Muscle of leg (tissue), 11 donors: ENCODE results near the gene UBE4A. TPM values are rescaled to one million over a fixed set of nuclear protein-coding genes. Genes with fewer than 3 reads are reported as not detected.
"Not testable (repeated sequence)": the region's sequence is repeated elsewhere in the genome, so short reads cannot be mapped to it uniquely, and the experiment has no call there.

ENCODE experiments used
- DNase-seq: peaks from one replicate; pipeline ENCODE4 v3.0.0; 2013
- H3K27ac ChIP-seq: one replicate; pipeline ENCODE4 v1.5.1; 2013; ENCODE audit warnings: mild to moderate bottlenecking, low read length, control low read depth
- H3K27me3 ChIP-seq: one replicate; pipeline ENCODE4 v1.6.1; 2013; ENCODE audit warnings: low read length; ENCODE audit not compliant: control insufficient read depth, insufficient read depth
- H3K36me3 ChIP-seq: one replicate; pipeline ENCODE4 v1.6.1; 2013; ENCODE audit warnings: low read length; ENCODE audit not compliant: control insufficient read depth, insufficient read depth
- H3K4me1 ChIP-seq: one replicate; pipeline ENCODE4 v1.6.1; 2013; ENCODE audit warnings: low read length; ENCODE audit not compliant: control insufficient read depth, insufficient read depth
- H3K4me3 ChIP-seq: one replicate; pipeline ENCODE4 v1.5.1; 2013; ENCODE audit warnings: low read length, control low read depth
- H3K9me3 ChIP-seq: replicated peaks from 2 replicates; pipeline ENCODE4 v1.6.1; 2013; ENCODE audit warnings: low read depth, low read length; ENCODE audit not compliant: control insufficient read depth
- WGBS: methylation state at CpG from one replicate; pipeline ENCODE4 v1.1.5; 2013; ENCODE audit warnings: missing lambda C conversion rate; ENCODE audit not compliant: insufficient coverage; 5-methylcytosine and 5-hydroxymethylcytosine counted together
- polyA plus RNA-seq, 8 donors: library from polyadenylated mRNA; unstranded; fragments of 120-200 nt; gene quantifications; one replicate each; pipeline versions ENCODE4 v1.2.1 to v1.2.3, GENCODE V29; 2013; ENCODE audit warnings: inconsistent platforms in 1 of 8, low replicate concordance in 1 of 8; ENCODE audit not compliant: insufficient read length in 8 of 8, insufficient read depth in 1 of 8
- total RNA-seq: library from RNA; stranded (reverse); fragments of 120-200 nt; gene quantifications from one replicate; pipeline ENCODE4 v1.2.4, GENCODE V29; 2013

The UBE4A gene
- total and polyA plus RNA-seq, 9 donors: 15.5 to 27.3 (median 19.2) TPM

DNA sequence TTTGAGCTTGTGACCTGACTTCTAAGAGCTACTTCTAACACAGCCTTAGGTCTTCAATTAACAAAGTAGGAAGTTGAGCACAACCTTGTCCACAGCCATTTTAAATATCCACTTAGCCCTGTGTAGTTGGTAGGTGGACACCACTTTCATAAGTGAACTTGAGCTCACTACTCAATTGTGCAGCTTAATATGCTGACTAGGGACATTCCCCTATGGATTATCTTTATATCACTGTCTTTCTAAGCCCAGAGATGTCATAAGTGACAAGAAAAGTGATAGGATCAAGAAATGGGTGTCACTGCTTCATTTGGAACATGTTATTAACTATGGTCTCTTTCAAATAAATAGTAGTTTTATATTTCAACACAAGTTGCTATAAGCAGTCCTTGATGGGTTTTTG is 38.0 kb downstream of the UBE4A start:
- H3K9me3 ChIP-seq: no peaks in the 10 kb centered on the region
- DNase-seq: no peak
- peaks cover 4% of the 10 kb centered on the region for H3K4me1 ChIP-seq
- no peak overlapping the region for H3K4me3 ChIP-seq
- peaks cover 44% of the 10 kb centered on the region for H3K36me3 ChIP-seq
- no peaks in the 10 kb centered on the region for H3K27me3 ChIP-seq
- no peak overlapping the region for H3K27ac ChIP-seq

DNA sequence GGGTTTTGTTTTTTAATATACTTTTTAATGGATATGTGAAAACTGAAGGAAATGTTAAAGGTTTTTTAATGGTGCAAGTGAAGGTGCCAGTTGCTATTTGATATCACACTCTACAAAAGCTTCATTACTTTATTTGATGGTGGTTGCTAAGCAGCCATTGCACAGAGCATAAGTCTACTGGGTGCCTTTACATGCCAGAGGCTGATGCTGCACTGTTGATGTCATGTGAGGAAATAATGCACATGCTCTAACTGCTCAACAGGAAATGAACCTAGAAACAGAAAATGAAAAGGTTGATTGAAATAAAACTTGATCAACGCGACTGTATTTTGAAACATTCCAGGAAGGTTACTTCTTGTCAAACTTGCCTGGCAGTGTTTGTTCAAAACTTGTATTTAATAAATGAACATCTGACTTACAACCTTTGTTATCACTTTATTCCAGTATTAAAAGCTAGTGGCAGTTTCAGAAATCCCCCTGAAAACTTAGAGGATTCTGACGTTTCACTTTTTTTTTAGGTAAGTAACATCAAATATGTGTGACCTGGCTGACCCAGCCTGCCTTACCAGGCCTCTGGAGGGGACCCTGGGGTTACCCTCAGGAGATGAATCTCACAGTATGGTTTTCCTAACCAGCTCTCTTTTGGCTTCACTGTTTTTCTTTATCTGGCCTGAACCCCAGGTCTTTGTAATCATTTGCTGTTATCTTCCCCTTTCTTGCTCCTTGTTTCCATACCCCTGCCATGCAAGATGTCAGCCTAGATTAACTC is 39.6 kb downstream of the UBE4A start:
- H3K4me3 ChIP-seq: no peak overlapping the region
- WGBS: no CpG with 5 or more reads among the region's 3 CpGs
- H3K9me3 ChIP-seq: no peaks in the 10 kb centered on the region
- H3K4me1 ChIP-seq: peaks cover 14% of the 10 kb centered on the region
- no peak for DNase-seq
- peaks cover 28% of the 10 kb centered on the region for H3K36me3 ChIP-seq
- no peak overlapping the region for H3K27ac ChIP-seq
- H3K27me3 ChIP-seq: no peaks in the 10 kb centered on the region

DNA sequence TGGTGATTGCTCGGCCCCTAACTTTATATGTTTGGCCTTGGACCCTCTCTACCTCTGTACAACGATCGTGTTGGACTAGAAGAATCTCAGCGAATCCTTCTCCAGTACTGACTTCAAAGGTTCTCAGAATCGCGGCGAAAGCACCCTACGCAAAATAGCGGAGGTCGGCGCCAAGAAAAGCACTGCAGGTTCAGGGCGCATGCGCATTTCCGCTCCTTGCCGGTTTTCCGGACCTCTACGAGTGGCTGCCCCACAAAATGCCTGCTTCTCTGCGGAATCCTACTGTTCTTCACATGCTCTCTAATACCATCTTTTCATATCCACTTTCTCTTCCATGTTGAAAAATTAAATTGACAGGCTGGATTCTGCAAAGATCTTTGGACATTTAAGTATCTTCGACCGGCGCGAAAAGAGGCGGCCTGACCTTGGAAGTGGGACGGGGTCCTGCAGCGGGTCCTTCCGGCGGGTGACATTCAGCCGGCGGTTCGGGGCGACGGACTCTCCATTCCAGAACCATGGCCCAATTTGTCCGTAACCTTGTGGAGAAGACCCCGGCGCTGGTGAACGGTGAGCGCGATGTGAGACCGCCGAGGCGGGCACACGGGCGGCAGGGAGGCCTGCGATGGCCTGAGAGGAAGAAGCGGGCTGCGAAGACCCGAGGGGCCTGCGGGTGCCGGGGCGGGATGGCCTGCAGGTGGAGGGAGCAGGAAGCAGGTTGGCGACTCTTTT is 41.9 kb downstream of the UBE4A start, which contains the start of gene ATP5MG:
Gene ATP5MG, plus strand, starts transcription at position 456 of the 729 bp plus-strand sequence. Its CDS starts 60 bp downstream, at position 516.
- Histone ChIP-seq H3K4me3 (peak within 1 kb of the TSS; percentile 74), H3K36me3 (peaks cover 11% of the 10 kb centered on the region), H3K27ac (peak within 1 kb of the TSS; percentile 66), H3K27me3 (no peaks in the 10 kb centered on the region), H3K9me3 (no peaks in the 10 kb centered on the region), H3K4me1 (peaks cover 14% of the 10 kb centered on the region)
- WGBS: 0% methylated on average over 49 of the region's 51 CpGs
- DNase-seq: peak; percentile 94

- H3K36me3 ChIP-seq: peaks cover 17% of the 10 kb centered on the region
Measured at GRCh38 chr11:118401880-118402590, 42.6 kb downstream of the UBE4A start.

DNA sequence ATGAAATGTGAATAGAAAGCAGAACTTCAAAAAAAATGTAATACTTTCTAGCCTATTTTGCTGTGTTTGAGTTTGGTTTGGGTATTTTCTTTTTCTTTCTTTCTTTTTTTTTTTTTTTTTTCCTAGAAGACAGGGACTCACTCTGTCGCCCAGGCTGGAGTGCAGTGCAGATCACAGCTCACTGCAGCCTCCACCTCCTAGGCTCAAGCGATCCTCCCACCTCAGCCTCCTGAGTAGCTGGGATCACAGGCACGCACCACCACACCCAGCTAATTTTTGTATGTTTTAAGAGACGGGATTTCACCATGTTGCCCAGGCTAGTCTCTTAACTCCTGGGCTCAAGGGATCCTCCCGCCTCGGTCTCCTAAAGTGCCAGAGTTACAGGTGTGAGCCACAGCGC is 43.2 kb downstream of the UBE4A start:
- not testable (repeated sequence) for H3K27ac ChIP-seq, H3K9me3 ChIP-seq, DNase-seq, H3K27me3 ChIP-seq
- WGBS: 67% methylated on average over 5 of the region's 7 CpGs
- H3K4me3 ChIP-seq: peak overlapping the region; percentile 74
- peaks cover 22% of the 10 kb centered on the region for H3K36me3 ChIP-seq
- peaks cover 14% of the 10 kb centered on the region for H3K4me1 ChIP-seq

More at GRCh38 chr11:118401880-118402590, 42.6 kb downstream of the UBE4A start:
- no peak for DNase-seq
- Histone ChIP-seq H3K9me3 (no peaks in the 10 kb centered on the region), H3K4me3 (peak overlapping the region; percentile 74), H3K4me1 (peaks cover 14% of the 10 kb centered on the region), H3K27ac (peak overlapping the region; percentile 66), H3K27me3 (no peaks in the 10 kb centered on the region)
- WGBS: 0% methylated on average over 11 of the region's 22 CpGs

- Histone ChIP-seq H3K27me3 (no peaks in the 10 kb centered on the region), H3K9me3 (no peaks in the 10 kb centered on the region), H3K4me3 (no peak overlapping the region), H3K4me1 (peaks cover 9% of the 10 kb centered on the region), H3K27ac (no peak overlapping the region), H3K36me3 (peaks cover 18% of the 10 kb centered on the region)
- no peak for DNase-seq
- WGBS: 100% methylated on average over 1 of the region's 7 CpGs
Measured at GRCh38 chr11:118406599-118407166, 47.3 kb downstream of the UBE4A start.

DNA sequence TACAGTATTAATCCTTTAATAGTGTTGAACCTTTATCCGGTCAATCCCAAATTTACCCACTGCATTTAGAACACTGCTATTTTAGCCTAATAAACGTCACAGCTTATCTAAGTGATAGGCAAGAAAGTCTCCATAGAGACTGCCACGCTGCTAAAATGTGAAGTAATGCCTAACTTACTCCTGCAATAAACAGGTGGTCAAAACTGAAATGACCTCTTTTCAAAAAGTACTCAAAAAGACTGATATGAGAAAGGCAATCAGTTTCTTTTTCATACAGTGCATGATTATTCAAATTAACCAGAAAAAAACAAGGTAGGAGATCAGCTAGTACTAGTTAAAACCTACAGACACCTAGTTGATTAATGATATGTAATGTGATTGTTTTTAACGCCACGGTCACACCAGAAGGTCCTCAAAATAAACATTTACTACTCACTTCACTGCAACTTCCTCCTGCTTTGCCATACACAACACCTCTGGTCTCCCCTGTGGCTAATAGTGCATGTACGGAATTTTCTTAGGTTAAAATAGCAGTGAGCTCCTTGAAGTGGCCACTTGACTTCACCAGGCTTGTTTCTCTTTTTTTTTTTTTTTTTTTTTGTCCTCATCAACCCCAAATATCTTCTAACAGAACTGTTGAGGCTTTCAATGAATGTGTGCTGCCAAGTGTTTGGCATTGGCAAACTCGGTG is 50.8 kb downstream of the UBE4A start:
- no peak overlapping the region for H3K4me3 ChIP-seq
- H3K4me1 ChIP-seq: no peaks in the 10 kb centered on the region
- no peak overlapping the region for H3K27ac ChIP-seq
- WGBS: no CpG with 5 or more reads among the region's 7 CpGs
- peaks cover 20% of the 10 kb centered on the region for H3K36me3 ChIP-seq
- no peaks in the 10 kb centered on the region for H3K27me3 ChIP-seq
- DNase-seq: no peak
- H3K9me3 ChIP-seq: no peaks in the 10 kb centered on the region

DNA sequence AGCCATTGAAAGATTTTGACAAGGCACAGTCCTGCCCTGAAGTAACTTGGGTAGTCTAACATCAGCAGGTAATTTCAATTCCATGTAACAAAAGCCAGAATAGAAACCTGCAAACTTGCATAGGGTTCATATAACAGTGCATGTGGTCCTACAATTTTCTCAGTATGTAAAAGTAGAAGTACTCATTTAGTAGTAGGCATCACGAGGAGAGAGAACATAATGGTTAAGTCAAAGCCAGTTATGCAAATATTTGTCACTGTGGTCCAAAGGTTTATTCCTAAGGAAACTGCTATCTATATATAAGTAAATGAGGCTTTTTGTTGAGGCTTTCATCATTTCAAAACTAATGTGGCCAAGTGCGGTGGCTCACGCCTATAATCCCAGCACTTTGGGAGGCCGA is 52.1 kb downstream of the UBE4A start:
- no peak overlapping the region for H3K27ac ChIP-seq

GRCh38 chr11:118412921-118413320 is 53.5 kb downstream of the UBE4A start:
- H3K9me3 ChIP-seq: no peaks in the 10 kb centered on the region
- no peak overlapping the region for H3K27ac ChIP-seq
- H3K4me3 ChIP-seq: no peak overlapping the region
- H3K4me1 ChIP-seq: no peaks in the 10 kb centered on the region
- peaks cover 5% of the 10 kb centered on the region for H3K36me3 ChIP-seq
- H3K27me3 ChIP-seq: no peaks in the 10 kb centered on the region
- WGBS: no CpG with 5 or more reads among the region's 1 CpG
- DNase-seq: no peak

More for the DNA sequence above, 52.1 kb downstream of the UBE4A start:
- H3K4me3 ChIP-seq: no peak overlapping the region
- H3K4me1 ChIP-seq: no peaks in the 10 kb centered on the region
- no peaks in the 10 kb centered on the region for H3K9me3 ChIP-seq
- no peak for DNase-seq
- WGBS: no CpG with 5 or more reads among the region's 4 CpGs
- H3K36me3 ChIP-seq: peaks cover 17% of the 10 kb centered on the region
- no peaks in the 10 kb centered on the region for H3K27me3 ChIP-seq
